T-helper 1 cell (primary cell): ENCODE measurements around the gene SLC25A2.

ENCODE experiments used
- DNase-seq, 5 donors: peaks; one replicate each; pipeline ENCODE4 v3.0.0-alpha.2; 2012 to 2020

SLC25A2 gene

GRCh38 chr5:141313711-141314110 lies 9.9 kb upstream of the SLC25A2 start:
- no peak for DNase-seq

GRCh38 chr5:141306630-141307029 lies 2.8 kb upstream of the SLC25A2 start:
- DNase-seq = no peak

GRCh38 chr5:141298376-141298775 lies 5.5 kb downstream of the SLC25A2 start:
- DNase-seq = no peak

DNA sequence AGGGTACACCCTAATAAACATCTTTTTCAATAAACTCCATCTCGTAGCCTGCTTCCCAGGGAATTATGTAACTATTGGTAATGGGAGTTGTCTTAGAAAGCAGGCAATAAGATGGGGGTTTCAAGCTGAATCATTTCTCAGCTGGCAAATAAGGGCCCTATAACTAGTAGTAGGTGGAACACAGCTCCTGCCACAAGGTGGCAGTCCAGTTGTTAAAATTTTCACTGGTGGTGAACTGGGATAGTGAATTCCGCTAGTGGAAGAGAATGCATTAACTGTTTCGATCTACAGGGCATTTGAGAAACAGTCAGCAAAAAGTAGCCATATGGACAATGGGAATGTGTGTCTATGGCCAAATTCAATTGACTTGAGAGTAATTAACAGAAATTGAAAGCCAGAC lies 30.9 kb downstream of the SLC25A2 start:
- DNase-seq = no peak

GRCh38 chr5:141269195-141269594 lies 34.7 kb downstream of the SLC25A2 start:
- no peak for DNase-seq

DNA sequence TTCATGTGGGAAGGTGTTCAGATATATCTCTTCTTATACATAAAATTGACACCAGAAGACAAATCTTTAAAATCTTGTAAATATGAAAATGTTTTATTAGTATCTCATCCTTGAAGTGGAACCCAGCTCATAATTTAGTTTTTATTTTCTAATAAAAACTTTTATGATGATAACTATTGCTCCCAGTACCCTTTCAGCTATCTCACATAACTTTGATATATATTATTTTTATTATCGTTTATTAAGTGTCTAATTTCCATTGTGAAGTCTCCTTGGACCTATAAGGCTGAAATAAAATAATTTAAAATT lies 42.7 kb downstream of the SLC25A2 start:
- DNase-seq = no peak

GRCh38 chr5:141260458-141261237 lies 43.2 kb downstream of the SLC25A2 start:
- no peak for DNase-seq

DNA sequence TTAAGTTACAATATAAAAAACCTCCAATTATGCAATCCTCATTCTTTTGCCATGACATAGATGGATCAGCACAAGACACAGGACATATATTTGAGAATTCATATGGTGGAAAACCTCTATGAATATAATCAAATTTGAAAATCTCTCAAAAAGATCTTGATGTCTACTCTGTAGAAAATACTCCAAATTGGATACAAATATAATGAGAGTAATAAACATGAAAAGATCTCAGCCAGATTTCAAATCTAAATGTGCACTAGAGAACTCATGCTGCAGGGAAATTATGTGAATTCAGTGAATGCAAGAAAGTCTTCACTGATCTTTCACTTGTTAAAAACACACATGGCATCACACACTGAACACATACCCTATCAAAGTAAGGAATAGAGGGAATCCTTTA lies 44.9 kb downstream of the SLC25A2 start:
- DNase-seq = no peak

GRCh38 chr5:141258464-141258863 lies 45.4 kb downstream of the SLC25A2 start:
- no peak for DNase-seq
